HG03095 (cell line): Measurements from ENCODE around the gene MYBBP1A.

ENCODE experiments used
- ATAC-seq: cut with Tn5 transposase; IDR thresholded peaks from one replicate; pipeline ENCODE4 v1.9.1; 2021; ENCODE audit warnings: moderate library complexity; ENCODE audit not compliant: unreplicated experiment

MYBBP1A gene

GRCh38 chr17:4551796-4552525, 3.2 kb downstream of the MYBBP1A start:
- no peak for ATAC-seq

- no peak for ATAC-seq
Observed at GRCh38 chr17:4551141-4551540, 4.0 kb downstream of the MYBBP1A start.

- no peak for ATAC-seq
Observed at GRCh38 chr17:4550534-4551039, 4.6 kb downstream of the MYBBP1A start.

- ATAC-seq, result no peak
Observed at GRCh38 chr17:4549781-4550533, 5.2 kb downstream of the MYBBP1A start.

- ATAC-seq, result no peak
Observed at GRCh38 chr17:4548721-4549531, 6.3 kb downstream of the MYBBP1A start.

GRCh38 chr17:4548061-4548461, 7.1 kb downstream of the MYBBP1A start:
- ATAC-seq, result no peak

- ATAC-seq, result no peak
Observed at GRCh38 chr17:4547118-4547906, 7.9 kb downstream of the MYBBP1A start.

GRCh38 chr17:4545217-4545951, 9.8 kb downstream of the MYBBP1A start:
- ATAC-seq, result no peak

GRCh38 chr17:4544951-4545216, 10.3 kb downstream of the MYBBP1A start:
- ATAC-seq, result no peak

- ATAC-seq, result no peak
Observed at GRCh38 chr17:4544135-4544950, 10.8 kb downstream of the MYBBP1A start.

GRCh38 chr17:4543557-4544026, 11.6 kb downstream of the MYBBP1A start:
- ATAC-seq, result no peak

- no peak for ATAC-seq
Observed at GRCh38 chr17:4542726-4543191, 12.4 kb downstream of the MYBBP1A start.

- ATAC-seq, result no peak
Observed at GRCh38 chr17:4542003-4542725, 13.0 kb downstream of the MYBBP1A start.

GRCh38 chr17:4541328-4542002, 13.7 kb downstream of the MYBBP1A start:
- ATAC-seq, result no peak

GRCh38 chr17:4540687-4541327, 14.4 kb downstream of the MYBBP1A start:
- no peak for ATAC-seq

- ATAC-seq, result no peak
Observed at GRCh38 chr17:4540224-4540651, 14.9 kb downstream of the MYBBP1A start.

- ATAC-seq, result no peak
Observed at GRCh38 chr17:4539576-4540223, 15.5 kb downstream of the MYBBP1A start.
